Posterior cingulate gyrus (tissue), 11 donors: ENCODE data around the gene TYMP.
"Not testable (repeated sequence)": the region's sequence is repeated elsewhere in the genome, so short reads cannot be mapped to it uniquely, and the experiment has no call there.

ENCODE experiments used
- DNase-seq, 10 donors: peaks; one replicate each; pipeline versions ENCODE4 v3.0.0 to v3.0.0-alpha.2; 2020 to 2021; ENCODE audit warnings: mixed read lengths in 3 of 10
- intact Hi-C: fragments of 100-400 bp; cut with DNase I; formaldehyde crosslinking; loops from one replicate; pipeline ENCODE4 v1.15.1; 2023

TYMP gene

DNA sequence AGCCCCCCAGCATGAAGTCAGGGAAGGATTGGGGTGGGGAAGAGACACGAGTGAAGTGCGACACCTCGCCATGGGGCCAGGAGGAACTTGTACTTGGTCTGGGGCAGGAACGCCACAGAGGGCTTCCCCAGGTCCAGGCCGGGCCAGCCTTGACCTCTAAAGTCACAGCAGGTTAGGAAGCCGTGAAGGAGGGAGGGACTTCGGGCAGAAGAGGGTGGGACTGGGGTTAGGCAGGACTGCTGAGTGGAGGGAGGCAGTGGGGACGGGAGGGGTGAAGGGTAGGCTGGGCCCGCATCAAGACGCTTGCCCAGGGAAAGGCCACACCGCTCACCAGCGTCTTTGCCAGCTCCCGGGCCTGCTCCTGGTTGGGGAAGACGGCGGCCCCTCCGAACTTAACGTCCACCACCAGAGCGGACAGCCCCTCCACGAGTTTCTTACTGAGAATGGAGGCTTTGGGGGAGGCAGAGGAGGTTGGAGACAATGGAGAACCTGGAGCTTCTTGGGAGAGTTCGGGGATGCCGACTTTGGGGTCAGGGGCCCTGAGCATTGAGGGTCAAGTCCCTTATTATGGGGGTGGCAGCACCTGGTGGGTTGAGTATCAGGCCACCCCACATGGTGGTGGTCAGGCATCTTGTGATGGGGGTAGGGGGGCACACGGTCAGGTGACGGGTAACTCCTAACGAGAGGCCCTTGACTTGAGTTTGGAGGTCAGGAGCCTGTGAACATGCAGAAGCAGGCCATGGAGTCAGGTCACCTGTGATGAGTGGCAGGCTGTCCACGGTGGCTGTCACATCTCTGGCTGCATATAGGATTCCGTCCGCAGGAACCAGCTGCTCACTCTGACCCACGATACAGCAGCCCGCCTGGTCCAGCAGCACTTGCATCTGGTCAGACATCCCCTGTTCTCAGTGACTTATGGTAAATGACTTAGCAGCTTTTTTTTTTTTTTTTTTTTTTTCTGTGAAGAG lies 2.7 kb downstream of the TYMP start:
- DNase-seq = peak in 3 of 10 donors; percentile 22 to 88 (median 87)
- intact Hi-C loops = loop anchor here (2.0 kb wide), 1 partner anchor 36 kb away; the partner anchor contains the start of gene SYCE3

DNA sequence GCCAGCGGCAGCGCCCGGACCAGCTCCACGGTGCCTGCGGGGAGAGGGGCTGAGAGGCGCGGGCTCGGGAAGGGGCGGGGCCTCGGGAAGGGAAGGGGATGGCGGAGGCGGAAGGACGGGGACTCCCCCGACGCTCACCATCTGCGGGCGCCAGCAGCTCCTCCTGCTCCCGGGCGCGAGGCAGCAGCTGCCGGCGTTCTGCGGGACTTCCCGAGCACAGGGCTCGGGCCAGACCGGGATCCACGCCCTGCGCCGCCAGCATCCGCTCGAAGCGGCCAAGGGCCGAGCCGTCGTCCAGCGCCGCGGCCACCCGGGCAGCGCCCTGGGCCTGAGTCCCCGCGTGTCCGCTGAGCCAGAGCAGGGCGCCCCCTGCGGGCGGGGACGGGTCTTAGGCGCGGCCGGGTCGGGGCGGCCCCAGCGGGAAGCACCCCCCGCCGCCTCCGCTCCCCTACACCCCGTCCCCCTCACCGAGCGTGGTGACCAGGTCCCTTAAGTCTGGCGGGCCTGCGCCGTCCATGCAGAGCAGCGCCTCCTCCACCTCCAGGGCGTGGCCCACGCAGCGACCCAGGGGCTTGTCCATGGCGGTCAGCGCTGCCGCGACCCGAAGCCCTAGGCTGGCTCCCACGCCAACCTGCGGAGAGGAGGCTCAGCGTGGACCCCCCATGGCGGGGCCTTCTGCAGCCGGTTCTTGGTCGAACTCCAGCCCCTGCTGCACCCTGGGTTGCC lies 3.5 kb downstream of the TYMP start:
- peak in 8 of 10 donors; percentile 47 to 95 (median 68) for DNase-seq
- intact Hi-C loops = loop anchor here (2.0 kb wide), 1 partner anchor 37 kb away; the partner anchor contains the start of gene SYCE3

DNA sequence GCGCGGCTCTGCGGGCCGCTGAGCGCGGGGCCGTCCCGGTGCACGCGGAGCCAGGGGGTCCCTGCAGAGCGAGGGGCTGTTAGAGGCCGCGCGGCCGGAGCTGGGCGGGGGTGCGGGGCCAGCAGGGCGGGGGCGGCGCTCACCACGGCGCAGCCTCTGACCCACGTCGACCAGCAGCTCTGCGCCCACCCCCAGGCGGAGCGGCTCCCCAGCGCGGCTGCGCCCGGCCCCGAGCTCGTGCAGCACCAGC lies 4.0 kb downstream of the TYMP start:
- peak in 4 of 10 donors; percentile 64 to 91 (median 66) for DNase-seq
- intact Hi-C loops = loop anchor here (1.0 to 2.0 kb wide), 3 partner anchors 17 to 57 kb away; partner anchors contain the start of genes CHKB, NCAPH2 and SYCE3

DNA sequence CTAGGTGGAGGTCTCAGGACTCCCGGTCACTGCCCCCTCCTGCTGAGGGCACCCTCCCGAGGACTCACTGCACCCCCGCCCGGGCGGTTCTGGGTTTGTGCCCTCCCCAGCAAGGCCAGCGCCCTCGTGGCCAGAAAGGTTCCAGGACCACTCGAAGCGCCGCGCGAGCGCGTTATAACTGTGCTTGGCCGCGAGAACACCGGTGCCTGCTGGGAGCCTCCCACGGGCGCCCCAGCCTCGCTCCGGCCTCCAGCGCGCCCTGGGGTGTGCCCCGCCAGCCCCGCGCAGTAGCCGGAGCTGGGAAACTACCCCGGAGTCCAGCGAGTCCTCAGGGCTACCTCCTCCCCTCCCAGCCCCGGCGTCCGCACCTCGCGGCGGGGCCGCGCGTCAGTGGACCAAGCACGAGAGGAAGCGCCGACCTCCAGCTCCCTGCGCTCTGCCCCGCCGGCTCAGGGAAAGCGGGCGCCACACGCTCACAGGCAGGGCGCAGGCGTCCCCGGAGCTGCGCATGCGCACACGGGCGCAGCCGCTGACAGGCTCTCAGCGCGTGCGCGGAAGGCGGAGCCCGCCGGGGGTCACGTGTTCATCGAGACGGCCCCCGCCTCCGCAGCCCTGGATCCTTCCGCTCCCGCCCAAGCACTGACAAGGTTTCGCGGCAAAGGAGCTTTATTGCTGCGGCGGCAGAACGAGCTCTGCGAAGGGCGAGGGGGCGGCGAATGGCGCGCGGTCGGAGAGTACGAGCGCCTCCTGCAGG lies 4.5 kb downstream of the TYMP start, which contains the start of gene SCO2:
Gene SCO2 (minus strand): TSS at position 495 of the 754 bp plus-strand sequence. CDS start 1,187 bp downstream, outside the sequence.
- peak; percentile 90 to 99 (median 92) for DNase-seq
- intact Hi-C loops = loop anchor here (1.0 to 2.0 kb wide), 2 partner anchors 16 to 57 kb away; partner anchors contain the start of genes CHKB and NCAPH2

DNA sequence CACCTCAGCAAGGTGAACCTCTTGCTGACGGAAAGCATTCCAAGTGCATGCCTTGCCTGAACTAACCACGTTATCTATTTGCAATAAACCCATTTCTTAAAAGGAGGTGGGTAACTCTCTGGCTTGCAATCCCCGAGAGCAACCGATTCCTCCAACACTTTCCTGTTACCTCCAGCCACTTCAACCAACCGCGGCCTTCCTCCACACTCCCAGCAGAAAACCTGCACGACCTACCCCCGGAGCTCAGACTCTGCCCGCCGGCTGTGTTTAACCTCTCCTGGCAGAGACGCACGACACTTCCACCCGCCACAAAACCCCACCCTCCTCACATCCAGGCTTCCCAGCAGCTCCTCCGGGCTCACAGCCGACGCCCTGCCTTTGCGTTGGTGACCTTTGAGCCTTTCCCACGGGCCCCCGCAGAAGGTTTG lies 5.1 kb downstream of the TYMP start:
- DNase-seq = no peak
- intact Hi-C loops = loop anchor here (1.0 to 2.0 kb wide), 2 partner anchors 16 to 58 kb away; partner anchors contain the start of genes CHKB and NCAPH2

- intact Hi-C loops = loop anchor here (2.0 kb wide), 1 partner anchor 15 kb away; the partner anchor contains the start of gene NCAPH2
- DNase-seq = peak in 2 of 10 donors; percentile 68 to 75
Measured at GRCh38 chr22:50523806-50524675, 5.8 kb downstream of the TYMP start.

DNA sequence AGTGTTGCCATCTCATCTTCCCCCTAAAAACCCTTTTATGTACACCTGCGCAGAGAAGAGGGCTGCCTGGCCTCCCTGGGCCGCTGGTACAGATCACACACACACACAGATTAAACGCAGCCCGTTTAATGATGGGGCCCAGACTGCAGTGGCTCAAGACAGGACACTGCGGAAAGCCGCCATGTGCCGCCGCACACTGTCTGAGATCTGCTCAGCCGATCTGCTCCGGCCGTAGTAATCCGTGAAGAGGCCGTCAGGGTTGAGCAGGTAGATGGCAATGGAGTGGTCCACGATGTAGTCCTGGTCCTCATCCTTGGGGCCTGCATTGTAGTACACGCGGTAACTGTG lies 6.4 kb downstream of the TYMP start:
- peak in 1 of 10 donors; percentile 82 for DNase-seq

DNA sequence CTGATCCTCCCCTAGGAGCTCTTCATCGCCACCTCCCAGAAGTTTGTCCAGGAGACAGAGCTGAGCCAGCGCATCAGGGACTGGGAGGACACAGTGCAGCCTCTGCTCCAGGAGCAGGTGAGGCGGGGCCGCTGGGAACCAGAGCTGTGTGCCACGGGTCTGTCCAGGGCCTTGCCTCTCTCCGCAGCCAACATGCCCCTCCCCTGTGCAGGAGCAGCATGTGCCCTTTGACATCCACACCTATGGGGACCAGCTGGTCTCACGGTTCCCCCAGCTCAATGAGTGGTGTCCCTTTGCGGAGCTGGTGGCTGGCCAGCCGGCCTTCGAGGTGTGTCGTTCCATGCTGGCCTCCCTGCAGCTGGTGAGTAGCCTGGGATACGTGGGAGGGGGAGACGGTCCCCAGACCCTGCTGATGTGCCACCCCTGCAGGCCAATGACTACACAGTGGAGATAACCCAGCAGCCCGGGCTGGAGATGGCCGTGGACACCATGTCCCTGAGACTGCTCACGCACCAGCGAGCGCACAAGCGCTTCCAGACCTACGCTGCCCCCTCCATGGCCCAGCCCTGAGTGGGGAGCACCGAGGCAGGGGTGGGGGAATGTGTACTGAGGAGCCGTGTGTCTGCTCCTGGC lies 6.9 kb downstream of the TYMP start:
- DNase-seq = peak in 1 of 10 donors; percentile 82
- intact Hi-C loops = no loop called here

More for the DNA sequence above, 6.4 kb downstream of the TYMP start:
- intact Hi-C loops = no loop called here

- intact Hi-C loops = no loop called here
- DNase-seq = no peak
Measured at GRCh38 chr22:50522208-50522805, 7.5 kb downstream of the TYMP start.

- no peak for DNase-seq
- intact Hi-C loops = no loop called here
Measured at GRCh38 chr22:50521710-50522109, 8.1 kb downstream of the TYMP start.

- peak in 1 of 10 donors; percentile 80 for DNase-seq
- intact Hi-C loops = no loop called here
Measured at GRCh38 chr22:50520826-50521453, 8.9 kb downstream of the TYMP start.

DNA sequence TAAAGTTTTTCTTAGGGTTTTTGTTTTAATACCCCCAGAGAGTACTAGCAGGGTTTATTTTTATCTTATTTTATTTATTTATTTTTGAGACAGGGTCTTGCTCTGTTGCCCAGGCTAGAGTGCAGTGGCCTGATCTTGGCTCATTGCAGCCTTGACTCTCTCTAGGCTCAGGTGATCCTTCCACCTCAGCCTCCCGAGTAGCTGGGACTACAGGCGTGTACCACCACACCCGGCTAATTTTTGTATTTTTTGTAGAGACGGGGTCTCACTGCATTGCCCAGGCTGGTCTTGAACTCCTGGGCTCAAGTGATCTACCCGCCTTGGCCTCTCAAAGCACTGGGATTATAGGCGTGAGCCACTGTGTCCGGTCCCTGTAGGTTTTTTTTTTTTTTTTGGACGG lies 9.6 kb downstream of the TYMP start:
- intact Hi-C loops, DNase-seq: not testable (repeated sequence)

DNA sequence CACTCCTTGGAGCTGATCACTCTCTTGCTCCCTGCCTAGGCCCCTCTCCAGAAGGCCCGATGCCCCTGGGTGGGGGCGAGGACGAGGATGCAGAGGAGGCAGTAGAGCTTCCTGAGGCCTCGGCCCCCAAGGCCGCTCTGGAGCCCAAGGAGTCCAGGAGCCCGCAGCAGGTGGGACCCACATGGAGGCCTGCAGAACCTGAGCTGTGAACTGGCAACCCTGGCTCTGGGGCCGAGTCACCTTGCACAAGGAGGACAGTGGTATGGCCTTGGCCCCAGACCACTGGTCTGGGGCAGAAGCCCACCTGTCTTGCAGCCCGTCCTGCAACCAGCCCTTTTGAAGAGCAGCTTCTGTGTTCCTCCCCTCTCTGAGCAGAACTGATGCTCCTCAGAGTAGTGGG lies 10.7 kb downstream of the TYMP start:
- intact Hi-C loops = no loop called here
- no peak for DNase-seq

- intact Hi-C loops = no loop called here
Measured at GRCh38 chr22:50518606-50519005, 11.2 kb downstream of the TYMP start.

GRCh38 chr22:50517495-50518260 lies 12.1 kb downstream of the TYMP start:
- intact Hi-C loops = no loop called here
- no peak for DNase-seq

More at GRCh38 chr22:50518606-50519005, 11.2 kb downstream of the TYMP start:
- no peak for DNase-seq

DNA sequence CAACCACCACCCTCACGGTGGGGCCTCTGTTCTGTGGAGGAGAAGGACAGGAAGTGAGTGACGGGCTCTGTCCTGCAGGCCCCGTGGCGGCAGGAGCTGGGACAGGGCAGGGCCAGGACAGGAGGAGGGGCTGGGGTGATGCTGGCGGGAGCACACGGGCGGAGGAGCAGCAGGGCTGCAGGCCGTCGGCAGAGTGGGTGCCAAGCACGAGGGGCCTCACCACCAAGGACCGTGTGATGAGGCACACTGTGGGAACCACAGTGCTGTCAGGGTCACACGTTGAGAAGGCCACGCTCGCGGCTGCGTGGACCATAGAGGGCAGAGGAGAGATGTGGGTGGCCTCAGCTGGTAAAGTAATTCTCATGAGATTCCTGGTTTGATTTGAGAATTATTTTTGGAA lies 12.9 kb downstream of the TYMP start:
- intact Hi-C loops = no loop called here
- DNase-seq = no peak

- no peak for DNase-seq
- intact Hi-C loops = no loop called here
Measured at GRCh38 chr22:50516068-50516467, 13.7 kb downstream of the TYMP start.
